ENCODE data around the gene LCK. TPM values are rescaled to one million over a fixed set of nuclear protein-coding genes. Genes with fewer than 3 reads are reported as not detected.

Gene LCK
- total and polyA plus RNA-seq, 2 of the 8 experiments (the other 6 are each of a cell fraction or from before 2014, with no cell fraction given), result 75.3 to 122 TPM

- 6% methylated on average over 29 of the region's 46 CpGs; no CpG with 5 or more reads in 1 of the 2 experiments for WGBS, 2 experiments (ENCODE audit: extremely low coverage in 1 of 2, insufficient coverage in 1 of 2, insufficient read length in 1 of 2, insufficient replicate concordance in 2 of 2, low coverage in 1 of 2, low lambda C conversion rate in 2 of 2, missing lambda C conversion rate in 1 of 2)
- no peak for FAIRE-seq
- peak overlapping the region; percentile 92 for H3K27ac ChIP-seq (ENCODE audit: low read depth, low read length)
- H3K23ac ChIP-seq (ENCODE audit: insufficient read length), result no peak overlapping the region
- peak overlapping the region; percentile 92 to 94 (median 93) for H3K4me3 ChIP-seq (ENCODE audit: extremely low read depth in 1 of 4, insufficient read depth in 2 of 4, low read depth in 3 of 4, low read length in 4 of 4)
- H2BK120ac ChIP-seq (replicated peaks; ENCODE audit: low read depth, low read length), result no peak overlapping the region
- H4K5ac ChIP-seq (ENCODE audit: insufficient read length, low read depth, low read length), result peak overlapping the region; percentile 8
- H4K8ac ChIP-seq (ENCODE audit: extremely low read depth, insufficient read depth, low read length), result peak overlapping the region; percentile 98
- peak overlapping the region; percentile 20 for H3K56ac ChIP-seq (replicated peaks; ENCODE audit: insufficient read length, low read depth, low read length)
- no peak overlapping the region for H2BK20ac ChIP-seq (ENCODE audit: low read length)
- H3K79me2 ChIP-seq (ENCODE audit: control insufficient read depth in 1 of 2, insufficient read depth in 2 of 2, low read length in 2 of 2), result peaks cover 4 to 21% of the 10 kb centered on the region in 2 experiments; a peak in 3 of 4 replicates
- H2BK12ac ChIP-seq (ENCODE audit: low read depth, low read length), result no peak overlapping the region
- H3K14ac ChIP-seq (ENCODE audit: insufficient read length), result no peak overlapping the region
- ChIA-PET CTCF (ENCODE audit: partially characterized antibody) (interaction anchor here (1.0 to 1.2 kb wide), 3 partner anchors 18 to 119 kb away, joined by 3 to 4 read pairs (median 3); no protein-coding TSS in a partner anchor), POLR2A (ENCODE audit: partially characterized antibody) (interaction anchor here (0.7 to 13.4 kb wide), 29 partner anchors 13 to 631 kb away, joined by 3 to 321 read pairs (median 7); partner anchors contain the start of genes CCDC28B, COL16A1, EIF3I and FAM167B)
- H2BK15ac ChIP-seq (ENCODE audit: low read length), result no peak overlapping the region
- peaks cover 2% of the 10 kb centered on the region; the same call in 1 of the 2 replicates for H3K79me1 ChIP-seq (ENCODE audit: low read depth, low read length)
- H3K9ac ChIP-seq (replicated peaks in 1 of 4; ENCODE audit: extremely low read depth in 1 of 4, low read depth in 3 of 4, low read length in 3 of 4), result peak overlapping the region; percentile 86 to 98 (median 89)
- peaks cover 9 to 18% of the 10 kb centered on the region in 2 experiments for H4K20me1 ChIP-seq (replicated peaks in 1 of 2; ENCODE audit: control insufficient read depth in 1 of 2, insufficient read depth in 2 of 2, low read length in 2 of 2)
- no peak overlapping the region for H2AFZ ChIP-seq (ENCODE audit: low read length)
- peak overlapping the region; percentile 73; the same call in 1 of the 2 replicates for H2BK5ac ChIP-seq (ENCODE audit: low read depth, low read length)
- no peaks in the 10 kb centered on the region for H3K9me3 ChIP-seq (ENCODE audit: insufficient read depth in 2 of 2, low read depth in 1 of 2, low read length in 1 of 2)
- H3K4me1 ChIP-seq (replicated peaks in 1 of 4; ENCODE audit: control insufficient read depth in 3 of 4, insufficient read depth in 4 of 4, low read length in 3 of 4), result peaks cover 5 to 34% (median 25%) of the 10 kb centered on the region in 4 experiments
- H3K4me2 ChIP-seq (ENCODE audit: insufficient read depth in 1 of 2, low read depth in 2 of 2, low read length in 2 of 2), result peak overlapping the region; percentile 83 to 93
- peaks cover 0 to 7% (median 2%) of the 10 kb centered on the region in 4 experiments; a peak in 4 of 7 replicates for H3K27me3 ChIP-seq (replicated peaks in 1 of 4; ENCODE audit: control insufficient read depth in 3 of 4, extremely low read depth in 1 of 4, insufficient read depth in 3 of 4, low read length in 3 of 4)
- H4K91ac ChIP-seq (replicated peaks; ENCODE audit: insufficient read length, low read length), result peak overlapping the region; percentile 47
- H2AK5ac ChIP-seq (ENCODE audit: low read depth, low read length), result no peak overlapping the region
- peak overlapping the region; percentile 9 for H3K4ac ChIP-seq (replicated peaks; ENCODE audit: insufficient read length, low read depth, low read length)
- H3K18ac ChIP-seq (ENCODE audit: extremely low read depth, low read length), result peak overlapping the region; percentile 87
- peaks cover 12 to 49% (median 19%) of the 10 kb centered on the region in 4 experiments; a peak in 6 of 8 replicates for H3K36me3 ChIP-seq (ENCODE audit: control insufficient read depth in 2 of 4, insufficient read depth in 4 of 4, low read length in 3 of 4)
- DNase-seq (ENCODE audit: low read depth in 1 of 2, low spot score in 2 of 2), result peak in 1 of 2 experiments; percentile 57
- H3K23me2 ChIP-seq (ENCODE audit: low read depth, low read length), result peaks cover 10% of the 10 kb centered on the region; the same call in 1 of the 2 replicates
- TF ChIP-seq SIN3A (conservative IDR thresholded peaks at IDR 0.05 in 1 of 2, IDR thresholded peaks at IDR 0.05 in 1 of 2; ENCODE audit: low read depth in 1 of 2, low read length in 2 of 2), result 0 out of 4 replicates have a peak, but pooled peaks of 1 of the 2 experiments have one; percentile 45
- no peak for TF ChIP-seq CBX5 (IDR thresholded peaks at IDR 0.05; ENCODE audit: low read depth, low read length)
- TF ChIP-seq, protein P1, sequence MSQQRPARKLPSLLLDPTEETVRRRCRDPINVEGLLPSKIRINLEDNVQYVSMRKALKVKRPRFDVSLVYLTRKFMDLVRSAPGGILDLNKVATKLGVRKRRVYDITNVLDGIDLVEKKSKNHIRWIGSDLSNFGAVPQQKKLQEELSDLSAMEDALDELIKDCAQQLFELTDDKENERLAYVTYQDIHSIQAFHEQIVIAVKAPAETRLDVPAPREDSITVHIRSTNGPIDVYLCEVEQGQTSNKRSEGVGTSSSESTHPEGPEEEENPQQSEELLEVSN (IDR thresholded peaks at IDR 0.05), result no peak
- no peak for TF ChIP-seq BCL11A (IDR thresholded peaks at IDR 0.05; ENCODE audit: low read depth in 2 of 2, low read length in 2 of 2)
- TF ChIP-seq JUND (IDR thresholded peaks at IDR 0.05; ENCODE audit: low read length), result no peak
- TF ChIP-seq SUZ12 (IDR thresholded peaks at IDR 0.05; ENCODE audit: low read length), result no peak
- TF ChIP-seq, protein P2, sequence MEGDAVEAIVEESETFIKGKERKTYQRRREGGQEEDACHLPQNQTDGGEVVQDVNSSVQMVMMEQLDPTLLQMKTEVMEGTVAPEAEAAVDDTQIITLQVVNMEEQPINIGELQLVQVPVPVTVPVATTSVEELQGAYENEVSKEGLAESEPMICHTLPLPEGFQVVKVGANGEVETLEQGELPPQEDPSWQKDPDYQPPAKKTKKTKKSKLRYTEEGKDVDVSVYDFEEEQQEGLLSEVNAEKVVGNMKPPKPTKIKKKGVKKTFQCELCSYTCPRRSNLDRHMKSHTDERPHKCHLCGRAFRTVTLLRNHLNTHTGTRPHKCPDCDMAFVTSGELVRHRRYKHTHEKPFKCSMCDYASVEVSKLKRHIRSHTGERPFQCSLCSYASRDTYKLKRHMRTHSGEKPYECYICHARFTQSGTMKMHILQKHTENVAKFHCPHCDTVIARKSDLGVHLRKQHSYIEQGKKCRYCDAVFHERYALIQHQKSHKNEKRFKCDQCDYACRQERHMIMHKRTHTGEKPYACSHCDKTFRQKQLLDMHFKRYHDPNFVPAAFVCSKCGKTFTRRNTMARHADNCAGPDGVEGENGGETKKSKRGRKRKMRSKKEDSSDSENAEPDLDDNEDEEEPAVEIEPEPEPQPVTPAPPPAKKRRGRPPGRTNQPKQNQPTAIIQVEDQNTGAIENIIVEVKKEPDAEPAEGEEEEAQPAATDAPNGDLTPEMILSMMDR (IDR thresholded peaks at IDR 0.05; ENCODE audit: control extremely low read depth in 1 of 3, insufficient read depth in 1 of 3, low read depth in 1 of 3, low read length in 3 of 3), result peak; percentile 29 to 62 (median 47); a peak in 3 of 4 replicates
These were observed 83.9 kb downstream of the LCK start for GRCh38 chr1:32334864-32335534.
